Nephron progenitor cell (in vitro differentiated cells): ENCODE results near the gene NUTM1.
"Not testable (repeated sequence)": the region's sequence is repeated elsewhere in the genome, so short reads cannot be mapped to it uniquely, and the experiment has no call there.

Experiments
- DNase-seq: peaks from one replicate; pipeline ENCODE4 v3.0.0; 2021
- H3K27ac Mint-ChIP-seq: 2 replicates; pipeline ENCODE4 v1.8.0; 2021; ENCODE audit warnings: mild to moderate bottlenecking, moderate library complexity, mixed read lengths
- H3K27me3 Mint-ChIP-seq: 2 replicates; pipeline ENCODE4 v1.8.0; 2021; ENCODE audit warnings: mild to moderate bottlenecking, low read depth, mixed read lengths; ENCODE audit not compliant: poor library complexity
- H3K36me3 Mint-ChIP-seq: 2 replicates; pipeline ENCODE4 v1.8.0; 2021; ENCODE audit warnings: low read depth, mixed read lengths
- H3K4me1 Mint-ChIP-seq: 2 replicates; pipeline ENCODE4 v1.8.0; 2021; ENCODE audit warnings: mixed read lengths
- H3K4me3 Mint-ChIP-seq: 2 replicates; pipeline ENCODE4 v1.8.0; 2021; ENCODE audit warnings: mild to moderate bottlenecking, moderate library complexity, mixed read lengths
- H3K9me3 Mint-ChIP-seq: 2 replicates; pipeline ENCODE4 v1.8.0; 2021; ENCODE audit warnings: mild to moderate bottlenecking, moderate library complexity, mixed read lengths
- CTCF ChIP-seq: fragments of 200-600 bp; sonication (generic); IDR thresholded peaks from 2 replicates; pipeline ENCODE4 v1.5.0; 2021; ENCODE audit warnings: antibody characterized with exemption

The NUTM1 gene

DNA sequence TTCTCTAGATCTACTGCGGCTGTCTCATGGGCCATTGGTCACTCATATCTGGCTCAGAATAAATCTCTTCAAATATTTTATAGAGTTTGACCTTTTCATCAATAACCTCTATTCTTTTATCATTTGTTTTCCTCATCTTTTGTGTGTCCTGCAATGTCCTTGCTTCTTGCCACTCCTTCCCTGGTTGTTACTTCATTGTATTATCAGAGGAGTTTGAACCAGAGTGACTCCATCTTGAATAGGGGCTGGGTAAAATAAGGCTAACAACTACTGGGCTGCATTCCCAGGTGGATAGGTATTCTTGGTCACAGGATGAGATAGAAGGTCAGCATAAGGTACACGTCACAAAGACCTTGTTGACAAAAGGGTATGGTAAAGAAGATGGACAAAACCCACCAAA lies 33.7 kb downstream of the NUTM1 start:
- no peak for DNase-seq
- Mint-ChIP-seq H3K27ac (no peak overlapping the region), H3K4me3 (no peak overlapping the region)

DNA sequence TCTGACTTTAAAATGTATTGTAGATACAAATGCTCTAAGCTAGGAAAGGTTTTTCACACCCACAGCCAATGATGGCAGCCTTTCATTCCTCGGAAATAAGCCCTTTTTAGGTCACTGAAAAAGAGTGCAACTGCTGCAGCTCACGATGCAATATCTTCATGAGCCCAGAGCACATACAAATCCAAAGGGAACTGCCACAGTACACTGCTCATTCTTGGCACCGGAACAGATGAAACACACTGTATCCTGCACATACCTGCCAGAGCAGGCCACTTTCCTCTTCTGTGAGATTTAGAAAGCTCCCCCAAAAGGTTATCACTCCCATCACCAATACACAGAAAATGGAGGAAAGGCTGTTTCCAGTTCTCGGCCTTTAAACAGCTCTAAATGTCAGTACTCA lies 37.4 kb downstream of the NUTM1 start:
- not testable (repeated sequence) for H3K4me3 Mint-ChIP-seq, H3K9me3 Mint-ChIP-seq, H3K4me1 Mint-ChIP-seq, H3K36me3 Mint-ChIP-seq, H3K27me3 Mint-ChIP-seq, DNase-seq
- H3K27ac Mint-ChIP-seq, result peak overlapping the region; percentile 19

More for the DNA sequence above, 33.7 kb downstream of the NUTM1 start:
- Mint-ChIP-seq H3K4me1 (no peaks in the 10 kb centered on the region), H3K27me3 (peaks cover 3% of the 10 kb centered on the region), H3K36me3 (peaks cover 5% of the 10 kb centered on the region), H3K9me3 (peaks cover 13% of the 10 kb centered on the region)
- no peak for TF ChIP-seq CTCF

DNA sequence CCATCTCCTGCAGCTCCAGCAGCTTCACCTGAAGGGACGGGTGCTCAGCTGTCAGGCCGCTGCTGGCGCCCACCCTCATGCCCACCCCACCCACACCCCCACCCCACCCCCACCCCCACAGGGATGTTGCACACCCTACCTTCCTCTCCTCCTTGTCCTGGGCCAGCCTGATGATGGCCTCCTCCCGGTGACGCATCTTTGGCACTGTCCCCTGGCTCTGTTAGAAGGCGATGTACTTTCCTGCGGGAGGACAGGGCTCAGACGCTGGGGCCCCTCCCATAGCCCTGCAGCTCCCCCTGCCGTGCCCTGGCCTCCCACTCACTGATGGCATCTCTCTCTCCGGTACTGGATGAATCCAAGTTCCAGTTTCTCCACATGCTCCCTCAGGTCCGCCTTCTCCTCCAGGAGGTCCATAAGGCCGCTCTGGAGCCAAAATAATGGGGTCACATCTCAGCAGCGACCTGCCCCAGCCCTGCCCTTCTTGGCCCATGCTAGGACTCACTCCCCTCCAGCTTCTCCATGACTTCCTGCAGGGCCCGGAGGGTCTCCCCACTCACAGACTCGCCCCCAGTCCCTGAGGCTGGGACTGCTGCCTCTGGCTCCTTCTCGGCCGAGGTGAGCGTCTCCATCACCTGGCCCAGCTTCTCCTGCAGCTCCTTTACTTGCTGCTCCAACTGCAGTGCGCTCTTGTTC lies 38.9 kb downstream of the NUTM1 start:
- H3K9me3 Mint-ChIP-seq, H3K36me3 Mint-ChIP-seq, H3K4me1 Mint-ChIP-seq, DNase-seq, H3K27ac Mint-ChIP-seq, H3K27me3 Mint-ChIP-seq, H3K4me3 Mint-ChIP-seq: not testable (repeated sequence)

- DNase-seq, H3K27ac Mint-ChIP-seq, H3K9me3 Mint-ChIP-seq, H3K36me3 Mint-ChIP-seq, H3K27me3 Mint-ChIP-seq, H3K4me3 Mint-ChIP-seq, H3K4me1 Mint-ChIP-seq: not testable (repeated sequence)
These were observed 46.5 kb downstream of the NUTM1 start for GRCh38 chr15:34389594-34390086.

DNA sequence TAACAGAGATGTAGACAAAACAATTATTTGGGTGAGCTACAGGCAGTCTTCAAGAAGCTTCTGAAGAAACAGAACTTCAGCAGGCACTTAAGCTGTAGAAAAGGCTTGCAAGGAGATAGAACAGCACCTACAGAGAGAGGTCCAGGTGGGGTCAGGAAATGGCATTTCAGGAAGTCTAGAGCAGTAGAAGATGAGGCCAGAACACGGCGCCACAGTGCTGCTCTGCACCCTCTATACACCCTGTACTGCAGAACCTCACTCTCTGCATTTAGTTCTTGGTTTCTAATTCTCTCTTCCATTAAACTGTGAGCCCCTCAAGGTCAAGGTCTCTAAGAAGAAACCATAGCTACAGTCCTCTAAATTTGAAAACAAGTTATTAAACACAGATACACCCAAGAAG lies 49.9 kb downstream of the NUTM1 start:
- H3K36me3 Mint-ChIP-seq, H3K27me3 Mint-ChIP-seq, H3K4me3 Mint-ChIP-seq, DNase-seq, H3K27ac Mint-ChIP-seq, H3K4me1 Mint-ChIP-seq, H3K9me3 Mint-ChIP-seq: not testable (repeated sequence)

DNA sequence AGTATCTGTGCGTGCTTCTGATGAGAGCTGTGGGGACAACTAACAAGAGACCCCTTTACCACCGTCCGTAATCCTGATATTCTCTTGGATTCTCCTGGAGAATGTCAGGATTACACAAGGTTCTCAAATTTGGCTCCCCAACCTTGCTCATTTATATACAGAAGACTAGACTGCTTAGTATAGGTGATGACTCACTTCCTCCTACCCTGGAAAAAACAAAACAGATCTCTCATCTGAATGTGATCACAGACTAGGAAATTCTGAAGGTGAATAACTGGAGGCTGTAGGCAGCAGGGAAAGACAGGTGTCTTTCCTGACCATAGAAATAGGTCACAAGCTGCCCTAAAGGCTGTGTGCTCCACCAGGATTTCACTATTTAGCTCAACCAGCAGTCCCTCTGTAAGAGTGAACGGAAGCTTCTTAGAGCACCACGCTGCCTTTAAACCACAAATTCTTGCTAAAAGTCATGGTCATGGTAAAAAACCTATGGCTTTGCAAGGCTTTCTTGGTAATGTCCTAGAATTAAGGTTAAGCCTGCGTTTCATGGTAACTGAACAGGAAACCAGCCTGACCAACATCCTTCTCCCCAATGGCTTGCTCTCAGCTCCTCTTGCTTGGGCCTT lies 54.6 kb downstream of the NUTM1 start:
- not testable (repeated sequence) for H3K36me3 Mint-ChIP-seq, H3K27ac Mint-ChIP-seq, DNase-seq, H3K27me3 Mint-ChIP-seq, H3K9me3 Mint-ChIP-seq, H3K4me3 Mint-ChIP-seq, H3K4me1 Mint-ChIP-seq

GRCh38 chr15:34403160-34403598 lies 60.1 kb downstream of the NUTM1 start:
- H3K27me3 Mint-ChIP-seq, H3K4me3 Mint-ChIP-seq, H3K4me1 Mint-ChIP-seq, H3K9me3 Mint-ChIP-seq, H3K36me3 Mint-ChIP-seq, DNase-seq, H3K27ac Mint-ChIP-seq: not testable (repeated sequence)

GRCh38 chr15:34403899-34404298 lies 60.8 kb downstream of the NUTM1 start:
- H3K36me3 Mint-ChIP-seq, DNase-seq, H3K4me3 Mint-ChIP-seq, H3K9me3 Mint-ChIP-seq, H3K27me3 Mint-ChIP-seq, H3K27ac Mint-ChIP-seq, H3K4me1 Mint-ChIP-seq: not testable (repeated sequence)
